ENCODE results near the gene RAB28. TPM values are rescaled to one million over a fixed set of nuclear protein-coding genes. Genes with fewer than 3 reads are reported as not detected.

The RAB28 gene
- total and polyA plus RNA-seq, 4 donors, result 23.7 to 34.7 (median 33.0) TPM

DNA sequence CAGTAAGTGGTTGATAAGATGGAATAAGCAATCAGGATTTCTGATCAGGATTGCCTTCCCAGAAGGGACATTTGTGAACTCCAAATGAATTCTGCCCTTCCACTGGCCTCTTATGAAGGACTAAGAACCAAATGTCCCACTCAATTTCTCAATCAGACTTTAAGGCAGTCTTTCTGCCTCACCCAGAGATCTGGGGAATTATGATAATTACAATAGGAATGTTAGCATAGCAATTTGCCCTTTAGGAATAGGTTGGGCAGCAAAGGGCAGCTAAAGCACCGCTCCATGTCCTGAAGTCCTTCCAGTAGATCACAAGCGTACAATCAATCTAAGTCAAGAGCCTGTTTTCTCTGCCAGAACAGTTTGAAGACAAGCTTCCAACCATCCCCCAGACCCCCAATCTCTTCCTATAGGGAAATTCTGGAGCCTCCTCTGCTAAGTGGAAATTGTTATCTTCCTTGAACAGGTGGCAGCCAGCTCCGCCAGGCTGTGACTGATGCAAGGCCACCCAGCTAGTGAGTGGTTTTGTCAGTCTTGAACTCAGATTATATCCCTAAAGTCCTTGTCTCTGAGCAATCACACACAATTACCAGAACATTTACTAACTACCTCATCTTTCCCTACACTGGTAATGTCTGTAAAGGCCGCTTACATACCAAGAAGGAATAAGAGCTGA lies 41.6 kb upstream of the RAB28 start:
- Histone ChIP-seq H3K4me1 (ENCODE audit: control insufficient read depth, insufficient read depth, low read length) (peaks cover 26% of the 10 kb centered on the region), H3K4me3 (ENCODE audit: low read depth, low read length) (no peak overlapping the region), H3K36me3 (ENCODE audit: control insufficient read depth, insufficient read depth, low read length) (no peaks in the 10 kb centered on the region), H3K27me3 (ENCODE audit: control insufficient read depth, insufficient read depth, low read length) (peaks cover 99% of the 10 kb centered on the region), H3K27ac (ENCODE audit: low read depth, low read length) (no peak overlapping the region), H3K9me3 (ENCODE audit: control insufficient read depth, insufficient read depth, low read length) (peaks cover 10% of the 10 kb centered on the region)
- no peak for DNase-seq (ENCODE audit: low read depth in 4 of 6, low spot score in 6 of 6)
- 32% methylated on average over 3 of the region's 4 CpGs for WGBS (ENCODE audit: insufficient coverage)

DNA sequence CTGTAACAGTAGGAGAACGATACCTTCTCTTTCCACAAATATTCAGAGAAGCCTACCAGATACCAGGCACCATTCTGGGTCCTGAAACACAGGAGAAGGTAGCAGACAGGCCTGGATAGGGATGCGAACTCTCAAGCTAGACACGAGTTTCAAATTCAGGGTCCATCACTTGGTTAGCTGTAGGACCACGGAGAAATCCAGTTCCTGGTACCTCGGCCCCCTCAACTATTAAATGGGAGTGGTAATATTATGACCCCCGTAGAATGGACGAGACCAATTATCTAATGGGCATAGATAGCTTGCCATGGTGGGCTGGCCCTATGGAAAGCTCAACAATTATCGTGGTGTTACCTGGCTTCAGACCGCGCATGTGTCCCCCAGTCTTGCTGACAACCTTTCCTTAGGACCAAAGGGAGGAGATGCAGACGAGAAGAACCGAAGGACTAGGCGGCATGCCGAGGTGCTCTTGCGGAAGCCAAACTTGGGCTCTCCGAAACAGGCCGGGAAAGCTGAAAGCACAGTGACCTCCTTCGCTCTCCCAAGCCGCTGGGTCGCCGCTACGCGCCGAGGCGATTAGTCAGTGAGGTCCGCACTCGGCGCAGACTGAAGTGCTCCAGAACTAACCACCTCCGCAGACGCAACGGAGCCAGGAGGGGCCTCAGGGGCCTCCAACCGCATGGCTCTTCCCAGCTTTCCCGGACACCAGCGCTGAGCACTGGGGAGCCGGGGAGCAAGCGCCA lies 40.5 kb upstream of the RAB28 start:
- DNase-seq (ENCODE audit: low read depth in 4 of 6, low spot score in 6 of 6), result no peak
- H3K27ac ChIP-seq (ENCODE audit: low read depth, low read length), result no peak overlapping the region
- peaks cover 94% of the 10 kb centered on the region for H3K27me3 ChIP-seq (ENCODE audit: control insufficient read depth, insufficient read depth, low read length)
- 4% methylated on average over 33 of the region's 36 CpGs for WGBS (ENCODE audit: insufficient coverage)
- H3K36me3 ChIP-seq (ENCODE audit: control insufficient read depth, insufficient read depth, low read length), result no peaks in the 10 kb centered on the region
- H3K4me1 ChIP-seq (ENCODE audit: control insufficient read depth, insufficient read depth, low read length), result peaks cover 26% of the 10 kb centered on the region
- H3K4me3 ChIP-seq (ENCODE audit: low read depth, low read length), result no peak overlapping the region
- peaks cover 10% of the 10 kb centered on the region for H3K9me3 ChIP-seq (ENCODE audit: control insufficient read depth, insufficient read depth, low read length)

DNA sequence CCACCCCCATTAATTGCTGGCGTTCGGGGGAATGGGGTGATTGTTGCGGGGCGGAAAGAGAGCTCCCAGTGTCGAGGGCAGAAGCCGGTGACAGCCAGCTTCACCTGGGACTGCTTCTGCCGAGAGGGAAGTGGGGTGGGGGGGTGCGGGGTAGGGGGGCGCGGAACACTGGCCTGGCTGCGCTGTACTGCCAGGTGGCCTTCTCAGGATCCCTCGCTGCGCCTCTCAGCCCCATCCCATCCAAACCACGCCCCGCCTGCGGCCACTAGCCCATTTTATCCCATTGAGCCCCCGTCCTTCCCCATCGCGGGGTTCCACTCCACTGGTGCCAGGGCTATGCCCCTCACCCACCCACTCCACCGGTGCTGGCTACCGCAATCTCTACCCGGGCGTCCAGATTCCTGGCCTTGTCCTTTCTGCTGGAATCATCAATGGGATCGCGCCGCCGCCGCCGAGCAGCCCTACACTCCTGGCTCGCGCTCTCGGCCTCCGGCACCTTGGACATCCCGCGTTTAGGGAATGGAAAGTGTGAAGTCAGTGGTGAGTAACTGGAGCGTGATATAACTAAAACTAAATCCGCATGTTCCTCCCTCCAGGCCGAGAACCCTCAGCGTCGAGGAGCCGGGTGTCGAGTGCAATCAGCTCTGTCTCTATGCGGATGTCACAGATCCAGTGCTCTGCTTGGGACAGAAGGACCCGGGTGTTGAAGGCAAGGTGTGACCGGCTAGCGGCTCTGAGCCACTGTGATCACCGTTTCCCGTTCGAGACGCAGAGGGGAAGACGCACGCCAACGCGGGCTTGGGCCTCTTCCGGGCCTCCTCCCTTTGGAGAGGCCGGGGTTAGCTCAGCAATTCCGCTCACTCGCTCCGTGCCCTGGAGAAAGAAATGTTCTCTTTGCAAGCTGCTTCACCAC lies 39.7 kb upstream of the RAB28 start:
- Histone ChIP-seq H3K4me1 (ENCODE audit: control insufficient read depth, insufficient read depth, low read length) (peaks cover 19% of the 10 kb centered on the region), H3K9me3 (ENCODE audit: control insufficient read depth, insufficient read depth, low read length) (peaks cover 10% of the 10 kb centered on the region), H3K27me3 (ENCODE audit: control insufficient read depth, insufficient read depth, low read length) (peaks cover 89% of the 10 kb centered on the region), H3K4me3 (ENCODE audit: low read depth, low read length) (no peak overlapping the region), H3K36me3 (ENCODE audit: control insufficient read depth, insufficient read depth, low read length) (no peaks in the 10 kb centered on the region), H3K27ac (ENCODE audit: low read depth, low read length) (no peak overlapping the region)
- no peak for DNase-seq (ENCODE audit: low read depth in 4 of 6, low spot score in 6 of 6)
- WGBS (ENCODE audit: insufficient coverage), result 6% methylated on average over 37 of the region's 59 CpGs

DNA sequence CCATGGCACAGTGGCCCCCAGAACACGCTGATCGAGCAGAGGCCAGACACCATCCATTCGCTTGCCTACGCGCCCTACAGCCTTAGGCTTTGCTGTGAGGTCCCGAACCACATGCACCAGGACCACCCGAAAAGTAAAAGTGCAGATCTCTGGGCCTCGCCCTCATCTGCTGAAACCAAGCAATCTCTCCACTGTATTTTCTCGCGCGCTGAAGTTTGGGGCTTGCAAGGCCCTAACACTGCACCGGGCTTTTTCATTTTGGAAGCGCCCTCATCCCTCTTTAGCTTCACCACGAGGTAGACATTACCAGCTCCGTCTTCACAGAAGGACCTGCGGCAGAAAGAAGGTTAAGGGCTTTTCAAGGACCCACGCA lies 39.0 kb upstream of the RAB28 start:
- Histone ChIP-seq H3K27me3 (ENCODE audit: control insufficient read depth, insufficient read depth, low read length) (peaks cover 86% of the 10 kb centered on the region), H3K4me1 (ENCODE audit: control insufficient read depth, insufficient read depth, low read length) (peaks cover 19% of the 10 kb centered on the region), H3K9me3 (ENCODE audit: control insufficient read depth, insufficient read depth, low read length) (peaks cover 10% of the 10 kb centered on the region), H3K27ac (ENCODE audit: low read depth, low read length) (no peak overlapping the region), H3K36me3 (ENCODE audit: control insufficient read depth, insufficient read depth, low read length) (no peaks in the 10 kb centered on the region), H3K4me3 (ENCODE audit: low read depth, low read length) (no peak overlapping the region)
- DNase-seq (ENCODE audit: low read depth in 4 of 6, low spot score in 6 of 6), result peak in 1 of 6 donors; percentile 18
- WGBS (ENCODE audit: insufficient coverage), result 3% methylated on average over 17 of the region's 17 CpGs

DNA sequence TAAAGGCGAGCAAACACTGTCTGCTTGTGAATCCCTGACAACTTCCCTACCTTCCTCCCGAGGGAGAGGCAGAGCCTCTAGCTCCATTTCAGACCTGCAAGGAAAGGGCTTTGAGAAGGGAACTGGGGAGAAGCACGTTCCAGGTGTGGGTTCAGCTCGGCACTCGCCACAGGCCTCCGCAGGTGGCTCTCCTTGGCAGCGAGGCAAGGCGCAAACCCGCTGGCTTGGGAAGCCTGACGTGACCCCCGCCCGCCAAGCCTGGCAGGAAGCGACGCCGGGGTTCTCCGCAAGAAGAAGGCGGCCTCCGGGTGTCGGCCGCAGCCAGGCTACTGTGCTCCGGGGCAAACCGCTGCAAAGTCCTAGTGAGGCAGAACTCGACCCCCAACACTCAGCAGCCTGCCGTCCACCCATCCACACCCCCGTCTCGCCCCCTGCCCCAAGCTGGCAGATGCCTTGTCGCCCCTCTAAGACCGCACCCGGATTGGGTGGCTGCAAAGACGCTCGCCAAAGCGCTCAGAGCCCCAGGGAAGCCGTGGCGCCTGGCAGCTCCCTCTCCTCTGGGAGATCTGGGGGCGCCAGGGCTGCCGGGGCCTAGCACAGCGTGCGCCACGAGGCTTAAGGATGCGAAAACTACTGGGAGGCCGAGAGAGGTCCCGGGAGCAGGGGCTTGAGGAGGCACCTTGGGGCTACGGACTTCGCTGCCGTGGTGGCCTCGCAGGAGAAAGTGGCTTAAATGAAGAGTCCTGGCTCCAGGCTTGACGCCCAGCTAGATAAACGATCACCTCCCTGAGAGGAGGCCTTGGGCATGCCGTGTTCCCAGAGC lies 38.4 kb upstream of the RAB28 start:
- H3K4me1 ChIP-seq (ENCODE audit: control insufficient read depth, insufficient read depth, low read length), result peaks cover 19% of the 10 kb centered on the region
- WGBS (ENCODE audit: insufficient coverage), result under 1% methylated on average over 47 of the region's 49 CpGs
- no peak overlapping the region for H3K27ac ChIP-seq (ENCODE audit: low read depth, low read length)
- no peak overlapping the region for H3K4me3 ChIP-seq (ENCODE audit: low read depth, low read length)
- H3K27me3 ChIP-seq (ENCODE audit: control insufficient read depth, insufficient read depth, low read length), result peaks cover 80% of the 10 kb centered on the region
- no peaks in the 10 kb centered on the region for H3K36me3 ChIP-seq (ENCODE audit: control insufficient read depth, insufficient read depth, low read length)
- peak in 1 of 6 donors; percentile 22 for DNase-seq (ENCODE audit: low read depth in 4 of 6, low spot score in 6 of 6)
- H3K9me3 ChIP-seq (ENCODE audit: control insufficient read depth, insufficient read depth, low read length), result peaks cover 10% of the 10 kb centered on the region

DNA sequence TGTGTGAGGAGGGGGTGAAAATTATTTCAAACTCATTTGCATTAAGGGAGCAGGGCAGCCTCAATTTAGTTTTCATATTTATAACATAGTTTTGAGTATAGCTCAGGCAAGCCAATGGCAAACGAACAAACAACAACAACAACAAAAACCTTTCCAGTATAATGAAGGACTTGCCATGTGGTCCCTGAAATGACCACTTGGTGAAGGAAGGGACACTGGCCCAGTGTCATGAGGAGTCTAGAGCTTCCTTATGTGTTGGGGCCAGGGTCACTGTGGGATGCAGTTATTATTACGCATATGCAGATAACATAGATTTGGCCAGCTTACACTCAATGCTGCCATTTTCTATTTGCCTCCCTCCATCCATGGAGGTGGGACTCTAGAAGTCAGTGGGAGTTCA lies 36.9 kb upstream of the RAB28 start:
- no peak overlapping the region for H3K27ac ChIP-seq (ENCODE audit: low read depth, low read length)
- no CpG with 5 or more reads among the region's 2 CpGs for WGBS (ENCODE audit: insufficient coverage)
- H3K36me3 ChIP-seq (ENCODE audit: control insufficient read depth, insufficient read depth, low read length), result no peaks in the 10 kb centered on the region
- peaks cover 65% of the 10 kb centered on the region for H3K27me3 ChIP-seq (ENCODE audit: control insufficient read depth, insufficient read depth, low read length)
- no peak overlapping the region for H3K4me3 ChIP-seq (ENCODE audit: low read depth, low read length)
- peaks cover 10% of the 10 kb centered on the region for H3K9me3 ChIP-seq (ENCODE audit: control insufficient read depth, insufficient read depth, low read length)
- H3K4me1 ChIP-seq (ENCODE audit: control insufficient read depth, insufficient read depth, low read length), result peaks cover 19% of the 10 kb centered on the region
- DNase-seq (ENCODE audit: low read depth in 4 of 6, low spot score in 6 of 6), result no peak

DNA sequence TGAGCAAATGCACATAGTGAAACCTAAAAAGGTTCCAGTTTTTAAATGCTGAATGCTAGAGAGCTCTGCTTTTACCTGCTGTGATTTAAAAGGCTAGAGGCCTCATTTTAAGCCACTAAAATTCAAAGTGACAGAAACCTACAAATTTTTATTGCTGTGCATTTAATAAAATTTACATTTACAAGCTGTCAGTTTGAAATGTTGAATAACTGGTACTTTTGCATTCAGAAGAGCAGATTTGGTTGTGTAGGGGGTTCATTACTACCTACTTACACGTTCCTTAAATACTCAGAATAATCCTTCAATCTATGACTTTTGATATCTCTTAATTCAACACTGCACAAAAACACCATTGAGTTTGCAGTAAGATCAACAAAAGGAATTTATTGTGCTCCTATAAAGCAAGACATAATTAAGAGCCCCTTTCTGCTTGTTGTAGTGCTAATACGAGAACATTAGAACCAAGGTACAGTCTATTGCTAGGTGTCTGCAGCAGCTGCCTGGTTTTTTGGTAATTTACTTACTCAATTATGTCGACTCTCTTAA lies 32.2 kb upstream of the RAB28 start:
- Histone ChIP-seq H3K36me3 (ENCODE audit: control insufficient read depth, insufficient read depth, low read length) (no peaks in the 10 kb centered on the region), H3K4me1 (ENCODE audit: control insufficient read depth, insufficient read depth, low read length) (no peaks in the 10 kb centered on the region), H3K27me3 (ENCODE audit: control insufficient read depth, insufficient read depth, low read length) (peaks cover 29% of the 10 kb centered on the region), H3K4me3 (ENCODE audit: low read depth, low read length) (no peak overlapping the region), H3K9me3 (ENCODE audit: control insufficient read depth, insufficient read depth, low read length) (no peaks in the 10 kb centered on the region), H3K27ac (ENCODE audit: low read depth, low read length) (no peak overlapping the region)
- no CpG with 5 or more reads among the region's 3 CpGs for WGBS (ENCODE audit: insufficient coverage)
- no peak for DNase-seq (ENCODE audit: low read depth in 4 of 6, low spot score in 6 of 6)

DNA sequence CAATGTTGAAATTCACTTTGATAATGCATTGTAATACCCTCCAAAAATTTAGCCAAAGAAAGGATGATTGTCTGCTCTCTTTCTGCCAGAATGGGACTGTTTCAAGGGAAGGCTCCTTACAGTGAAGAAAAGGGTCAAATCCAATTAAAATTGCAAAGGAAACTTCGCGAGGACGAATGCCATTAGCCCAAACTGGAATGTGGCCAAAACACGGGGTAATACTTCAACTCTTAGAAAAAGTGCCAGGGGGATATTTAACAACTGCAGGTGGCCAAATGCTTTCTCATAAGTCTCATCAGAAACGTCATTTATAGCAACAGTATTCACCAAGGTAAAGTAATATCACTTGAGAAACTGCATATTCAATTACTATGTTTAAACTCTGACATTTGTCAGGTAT lies 31.1 kb upstream of the RAB28 start:
- Histone ChIP-seq H3K27me3 (ENCODE audit: control insufficient read depth, insufficient read depth, low read length) (peaks cover 22% of the 10 kb centered on the region), H3K4me1 (ENCODE audit: control insufficient read depth, insufficient read depth, low read length) (no peaks in the 10 kb centered on the region), H3K27ac (ENCODE audit: low read depth, low read length) (no peak overlapping the region), H3K9me3 (ENCODE audit: control insufficient read depth, insufficient read depth, low read length) (no peaks in the 10 kb centered on the region), H3K36me3 (ENCODE audit: control insufficient read depth, insufficient read depth, low read length) (no peaks in the 10 kb centered on the region), H3K4me3 (ENCODE audit: low read depth, low read length) (no peak overlapping the region)
- WGBS (ENCODE audit: insufficient coverage), result 20% methylated on average over 1 of the region's 5 CpGs
- no peak for DNase-seq (ENCODE audit: low read depth in 4 of 6, low spot score in 6 of 6)

DNA sequence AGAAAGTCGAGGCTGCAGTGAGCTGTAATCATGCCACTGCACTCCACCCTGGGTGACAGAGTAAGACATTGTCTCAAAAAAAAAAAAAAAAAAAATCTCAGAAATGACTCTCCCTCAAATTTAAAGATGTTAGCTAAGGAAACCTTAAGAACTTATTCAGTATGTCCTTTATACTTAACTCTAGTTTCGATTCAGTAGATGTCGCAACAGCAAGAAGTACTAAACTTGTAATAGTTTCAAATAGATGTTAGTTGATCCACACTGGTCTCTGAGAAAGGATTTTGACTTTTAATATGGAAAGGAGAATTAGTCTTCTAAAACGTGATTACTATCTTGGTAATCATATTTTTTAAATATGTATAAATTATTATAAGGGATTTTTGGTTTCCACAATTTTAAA lies 30.6 kb upstream of the RAB28 start:
- Histone ChIP-seq H3K27ac (ENCODE audit: low read depth, low read length) (no peak overlapping the region), H3K4me3 (ENCODE audit: low read depth, low read length) (no peak overlapping the region), H3K9me3 (ENCODE audit: control insufficient read depth, insufficient read depth, low read length) (no peaks in the 10 kb centered on the region), H3K36me3 (ENCODE audit: control insufficient read depth, insufficient read depth, low read length) (no peaks in the 10 kb centered on the region), H3K27me3 (ENCODE audit: control insufficient read depth, insufficient read depth, low read length) (peaks cover 17% of the 10 kb centered on the region), H3K4me1 (ENCODE audit: control insufficient read depth, insufficient read depth, low read length) (no peaks in the 10 kb centered on the region)
- DNase-seq (ENCODE audit: low read depth in 4 of 6, low spot score in 6 of 6), result no peak
- no CpG with 5 or more reads among the region's 4 CpGs for WGBS (ENCODE audit: insufficient coverage)
